GM18867 (cell line): ENCODE measurements around the gene KRT8.
A peak's percentile ranks its signal among the peaks of the same experiment; 100 is the strongest.

Experiments
- ATAC-seq: cut with Tn5 transposase; IDR thresholded peaks from one replicate; pipeline ENCODE4 v1.9.1; 2021; ENCODE audit warnings: mild to moderate bottlenecking, moderate library complexity; ENCODE audit not compliant: unreplicated experiment

The KRT8 gene

DNA sequence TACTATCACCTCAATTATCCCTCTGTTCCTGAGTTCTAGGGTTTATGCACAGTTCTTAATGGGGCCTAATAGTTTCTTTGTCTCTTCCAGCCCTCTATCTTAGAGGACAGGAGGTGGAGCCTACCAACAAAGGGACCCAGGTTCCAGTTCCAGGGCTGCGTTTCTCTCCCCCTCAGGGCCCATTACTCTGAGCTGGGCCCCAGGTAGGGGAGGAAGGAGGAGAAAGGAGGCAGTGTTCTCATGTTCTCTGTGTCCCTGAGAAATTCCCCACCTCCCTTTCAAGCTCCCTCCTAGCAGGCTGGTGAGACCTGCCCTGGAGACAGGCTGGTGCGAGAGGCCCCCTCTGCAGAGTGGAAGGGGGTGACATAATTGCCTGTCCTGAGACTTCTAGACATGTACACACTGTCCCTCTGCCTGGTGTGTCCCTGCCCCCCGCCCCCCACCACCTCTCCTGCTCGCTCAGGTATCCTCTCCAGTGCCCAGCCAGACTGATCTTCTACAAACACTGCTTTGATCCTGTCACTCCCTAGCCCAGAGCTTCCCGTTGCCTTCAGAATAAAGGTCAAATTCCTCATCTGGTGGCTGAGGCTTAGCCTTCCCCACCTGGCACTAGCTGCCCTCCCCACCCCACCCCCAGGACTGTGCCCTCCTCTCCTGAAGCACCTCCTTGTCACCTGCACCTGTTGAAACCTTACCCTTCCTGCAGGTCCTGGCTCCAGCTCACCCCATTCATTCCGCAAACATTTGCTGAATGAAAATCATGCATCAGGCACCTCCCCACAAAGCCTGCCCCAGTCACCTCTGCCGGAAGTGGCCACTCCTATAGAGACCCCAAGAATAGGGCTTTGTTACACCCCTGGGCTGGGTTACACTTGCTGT is 21.1 kb upstream of the KRT8 start:
- no peak for ATAC-seq

DNA sequence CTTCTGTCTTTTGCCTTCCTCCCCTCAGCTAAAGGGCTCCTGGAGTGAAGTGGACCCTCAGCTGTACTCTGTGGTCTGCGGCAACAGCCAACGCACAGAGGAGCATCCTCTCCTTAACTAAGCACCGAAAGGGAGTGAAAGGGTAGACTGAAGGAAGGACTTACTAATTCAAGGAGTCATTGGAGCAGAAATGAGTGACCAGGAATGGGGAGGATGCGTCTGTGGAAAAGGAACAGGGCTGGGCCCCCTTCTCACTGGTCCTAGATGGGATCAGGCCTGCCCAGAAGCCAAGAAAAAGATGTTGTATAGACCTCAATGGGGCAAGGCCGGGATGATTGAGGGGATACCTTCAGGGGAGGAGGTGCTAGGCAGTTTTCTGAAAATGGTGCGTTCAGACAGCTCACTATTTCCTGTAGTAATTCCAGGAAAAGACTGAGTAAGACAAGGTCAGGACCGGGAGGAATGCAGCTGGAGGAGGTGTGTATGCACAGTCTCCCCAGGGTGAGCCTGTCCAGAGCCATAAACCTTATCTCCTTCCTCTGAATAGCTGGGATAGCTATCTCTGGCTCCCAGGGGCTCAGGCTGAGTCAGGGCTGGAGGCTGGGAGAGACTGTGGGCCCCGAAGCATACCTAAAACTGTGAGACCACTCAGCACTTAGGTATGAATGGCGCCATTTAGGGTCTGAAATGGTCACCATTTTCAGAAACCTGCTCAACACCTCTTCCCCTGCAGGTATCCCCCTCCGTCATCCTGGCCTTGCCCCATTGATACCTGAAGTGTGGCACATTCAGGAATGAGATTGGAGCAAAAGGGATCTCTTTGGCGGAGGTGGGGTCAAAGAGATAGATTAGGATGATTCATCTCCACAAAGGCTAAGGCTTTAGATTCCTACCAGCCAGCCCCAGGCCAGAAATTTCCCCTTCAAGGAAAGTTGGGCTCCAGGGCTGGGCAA is 20.2 kb upstream of the KRT8 start:
- no peak for ATAC-seq

DNA sequence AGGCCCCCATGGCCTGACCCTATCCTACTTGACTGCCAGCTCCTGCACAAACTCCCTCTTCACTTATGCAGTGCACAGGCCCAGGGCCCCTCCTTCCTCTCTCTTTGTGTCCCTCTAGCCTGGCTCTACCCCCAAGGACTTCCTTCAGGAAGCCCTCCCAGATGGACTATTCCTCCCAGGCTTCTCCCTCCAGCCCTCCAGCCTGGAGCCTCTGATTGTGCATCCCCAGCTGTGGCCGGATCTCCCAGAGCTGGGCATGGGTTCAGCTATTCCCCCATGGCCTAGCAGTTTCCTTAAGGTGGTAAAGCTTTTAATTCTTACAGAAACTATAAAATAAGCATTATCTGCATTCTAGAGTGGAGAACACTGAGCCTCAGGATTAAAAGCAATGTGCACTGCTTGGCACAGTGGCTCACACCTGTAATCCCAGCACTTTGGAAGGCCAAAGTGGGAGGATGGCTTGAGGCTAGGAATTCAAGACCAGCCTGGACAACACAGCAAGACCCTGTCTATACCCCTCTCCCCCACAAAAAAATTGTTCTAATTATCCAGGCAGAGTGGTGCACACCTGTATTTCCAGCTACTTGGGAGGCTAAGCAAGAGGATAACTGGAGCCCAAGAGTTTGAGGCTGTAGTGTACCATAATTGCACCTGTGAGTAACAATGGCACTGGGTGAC is 16.8 kb upstream of the KRT8 start:
- no peak for ATAC-seq

DNA sequence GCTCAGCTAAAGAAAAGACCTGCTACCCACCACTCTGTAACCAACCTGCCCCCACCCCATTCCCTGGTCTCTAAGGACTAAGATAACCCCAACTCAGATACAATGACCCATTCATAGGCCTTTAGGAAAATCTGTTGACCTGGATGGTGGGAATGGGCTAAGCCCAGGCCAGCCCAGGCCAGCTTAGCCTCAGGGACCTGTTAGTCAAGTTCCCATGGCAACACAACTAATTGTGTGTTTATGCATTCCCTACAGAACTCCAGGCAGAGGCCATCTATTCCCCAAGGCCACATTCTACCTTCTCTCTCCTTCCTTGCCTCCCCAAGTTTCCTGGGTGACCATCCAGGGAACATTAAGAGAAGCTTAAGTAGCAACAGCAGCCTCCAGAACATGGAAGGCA is 16.1 kb upstream of the KRT8 start:
- no peak for ATAC-seq

DNA sequence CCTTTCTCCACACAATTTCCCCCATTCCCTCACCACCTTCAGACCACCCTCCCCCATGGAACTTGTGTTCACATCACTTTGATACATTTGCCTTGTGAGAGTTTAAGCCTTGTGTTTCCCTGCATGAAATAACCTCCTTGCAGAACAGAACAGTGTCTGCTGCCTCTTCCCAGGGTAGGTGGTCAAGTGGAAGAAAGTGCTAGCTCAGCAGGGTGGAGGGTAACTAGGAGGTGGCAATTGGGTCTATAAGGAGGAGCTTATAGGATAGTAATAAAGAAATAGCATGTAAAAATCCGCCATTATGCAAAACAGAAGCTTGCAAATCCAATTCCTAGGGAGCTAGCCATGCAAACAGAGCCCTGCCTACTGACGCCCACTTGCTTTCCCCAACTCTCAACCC is 13.9 kb upstream of the KRT8 start:
- no peak for ATAC-seq

DNA sequence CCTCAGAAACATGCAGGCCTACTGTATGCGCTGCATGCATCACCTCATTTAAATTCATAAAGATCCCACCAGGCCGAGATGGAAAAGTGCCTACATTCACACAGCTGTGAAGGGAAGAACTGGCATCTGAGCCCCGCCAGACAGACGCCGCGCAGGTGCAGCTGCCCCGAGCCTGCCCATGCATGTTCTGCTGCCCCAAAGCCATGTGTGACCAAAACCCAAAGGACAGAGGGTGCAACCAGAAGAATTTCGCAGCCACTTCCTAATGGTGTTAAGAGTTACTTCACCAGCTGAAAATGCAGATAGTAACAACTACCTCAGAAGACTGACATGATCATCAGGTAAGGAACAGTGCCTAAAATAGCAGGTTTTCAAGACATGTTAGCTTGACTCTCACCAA is 13.5 kb upstream of the KRT8 start:
- ATAC-seq, result no peak

DNA sequence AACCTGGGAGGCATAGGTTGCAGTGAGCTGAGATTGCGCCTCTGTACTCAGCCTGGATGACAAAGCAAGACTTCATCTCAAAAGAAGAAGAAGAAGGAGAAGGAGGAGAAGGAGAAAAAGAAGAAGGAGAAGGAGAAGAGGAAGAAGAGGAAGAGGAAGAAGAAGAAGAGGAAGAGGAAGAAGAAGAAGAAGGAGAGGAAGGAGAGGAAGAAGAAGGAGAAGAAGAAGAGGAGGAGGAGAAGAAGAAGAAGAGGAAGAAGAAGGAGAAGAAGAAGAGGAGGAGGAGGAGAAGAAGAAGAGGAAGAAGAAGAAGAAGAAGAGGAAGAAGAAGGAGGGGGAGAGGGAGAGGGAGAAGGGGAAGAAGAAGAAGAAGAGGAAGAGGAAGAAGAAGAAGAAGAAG is 12.9 kb upstream of the KRT8 start:
- no peak for ATAC-seq

DNA sequence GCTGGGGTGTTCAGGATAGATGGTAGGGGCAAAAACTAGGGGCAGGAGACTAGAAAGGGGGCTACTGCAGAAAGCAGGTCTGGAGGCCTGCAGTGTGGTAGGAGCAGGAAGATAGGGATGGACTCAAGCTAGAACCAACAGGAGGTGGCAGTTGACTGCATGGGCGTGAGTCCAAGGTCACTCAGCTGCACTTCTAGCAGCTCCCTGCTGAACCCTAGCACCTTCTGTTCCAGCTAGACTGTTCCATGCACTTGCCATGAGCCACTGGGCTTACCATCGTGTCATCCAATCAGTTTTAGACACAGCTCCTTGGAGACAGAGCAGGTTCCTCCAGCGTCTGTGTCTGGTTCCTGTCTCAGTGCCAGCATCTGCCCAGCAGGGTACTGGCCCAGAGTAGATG is 11.3 kb upstream of the KRT8 start:
- ATAC-seq, result no peak

DNA sequence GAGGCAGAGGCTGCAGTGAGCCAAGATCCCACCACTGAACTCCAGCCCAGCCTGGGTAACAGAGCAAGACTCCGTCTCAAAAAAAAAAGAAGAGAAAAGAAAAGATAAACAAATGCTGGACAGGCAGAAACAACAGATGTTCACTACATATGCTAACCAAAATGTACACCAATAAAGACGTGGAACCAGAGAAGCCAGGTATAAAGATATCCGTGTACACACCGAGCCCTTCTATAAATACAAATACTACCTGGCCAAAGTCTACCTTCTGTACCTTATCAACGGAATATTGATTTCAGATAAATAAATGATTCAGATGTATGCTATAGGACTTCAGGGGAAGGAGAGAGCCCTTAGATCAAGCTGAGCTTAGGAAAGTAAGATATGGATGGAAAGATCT is 10.8 kb upstream of the KRT8 start:
- no peak for ATAC-seq

DNA sequence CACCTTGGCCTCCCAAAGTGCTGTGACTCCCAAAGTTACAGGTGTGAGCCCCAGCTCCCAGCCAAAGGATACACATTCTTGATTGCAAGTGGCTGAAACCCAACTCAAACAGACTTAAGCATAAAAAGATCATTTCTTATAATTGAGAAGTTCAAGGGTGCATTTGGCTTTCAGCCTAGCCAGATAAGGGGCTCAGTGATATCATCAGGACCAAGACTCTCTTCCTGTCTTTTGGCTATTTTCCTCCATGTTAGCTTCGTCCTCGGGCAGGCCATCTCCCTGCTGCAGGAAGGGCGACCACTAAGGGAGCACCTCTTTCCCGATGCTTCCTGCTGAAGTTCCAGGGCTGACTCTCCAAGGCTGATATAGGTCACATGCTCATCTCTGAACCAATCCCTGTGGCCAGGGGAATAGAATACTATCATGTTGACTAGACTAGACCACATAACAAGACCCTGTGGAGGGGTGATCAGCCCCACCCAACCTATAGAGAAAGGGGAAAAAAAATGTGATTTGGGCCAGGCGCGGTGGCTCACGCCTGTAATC is 9.8 kb upstream of the KRT8 start:
- ATAC-seq, result no peak

DNA sequence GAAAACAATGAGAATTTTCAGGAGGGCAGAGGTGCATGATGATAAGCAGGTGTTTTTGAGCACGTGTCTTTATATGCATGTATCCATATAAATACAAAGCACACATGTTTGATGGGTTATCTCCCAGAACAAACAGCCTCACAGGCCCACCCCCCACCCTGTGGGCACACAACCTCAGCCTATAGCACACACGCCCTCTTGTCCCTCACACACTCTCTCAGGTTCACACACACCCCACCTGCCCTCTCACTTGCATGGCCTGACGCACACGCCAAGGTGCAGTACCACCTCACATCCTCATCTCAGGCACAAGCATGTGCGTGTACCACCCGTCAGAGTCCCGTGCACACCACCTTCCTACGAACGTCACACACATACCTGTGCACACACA is 8.6 kb upstream of the KRT8 start:
- ATAC-seq, result no peak

DNA sequence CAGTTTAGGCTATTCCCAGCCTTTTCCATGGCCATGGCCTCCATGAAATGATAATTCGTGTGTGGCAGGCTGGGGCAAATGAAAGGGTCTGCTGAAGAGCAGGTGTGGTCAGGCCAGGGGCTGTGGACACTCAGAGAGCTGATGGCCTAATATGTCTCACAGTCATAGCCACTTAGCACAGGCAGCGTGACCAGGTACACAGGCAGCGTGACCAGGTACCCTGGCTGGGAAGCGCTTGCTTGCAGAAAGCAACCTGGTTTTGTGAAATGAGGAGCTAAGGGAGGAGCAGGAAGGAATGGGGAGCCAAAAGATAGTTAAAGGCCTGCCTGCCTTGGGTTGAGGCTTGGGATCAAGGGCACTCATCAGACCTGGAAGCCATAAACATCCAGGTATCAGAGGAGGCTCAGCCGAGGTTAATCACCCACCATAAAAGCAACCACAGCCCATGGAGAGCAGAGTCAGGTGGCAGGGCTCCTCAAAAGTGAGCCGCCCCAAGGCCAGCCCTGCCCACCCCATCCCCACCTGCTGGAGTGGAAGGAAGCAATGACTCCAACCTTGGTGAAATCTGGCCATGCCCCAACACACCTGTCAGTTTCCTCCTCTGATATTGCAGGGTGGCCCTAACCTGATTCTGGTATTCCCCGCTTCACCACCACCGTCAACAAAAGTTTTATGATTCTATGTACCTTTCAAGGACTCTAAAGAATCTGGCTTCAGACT is 8.0 kb upstream of the KRT8 start:
- ATAC-seq, result no peak

DNA sequence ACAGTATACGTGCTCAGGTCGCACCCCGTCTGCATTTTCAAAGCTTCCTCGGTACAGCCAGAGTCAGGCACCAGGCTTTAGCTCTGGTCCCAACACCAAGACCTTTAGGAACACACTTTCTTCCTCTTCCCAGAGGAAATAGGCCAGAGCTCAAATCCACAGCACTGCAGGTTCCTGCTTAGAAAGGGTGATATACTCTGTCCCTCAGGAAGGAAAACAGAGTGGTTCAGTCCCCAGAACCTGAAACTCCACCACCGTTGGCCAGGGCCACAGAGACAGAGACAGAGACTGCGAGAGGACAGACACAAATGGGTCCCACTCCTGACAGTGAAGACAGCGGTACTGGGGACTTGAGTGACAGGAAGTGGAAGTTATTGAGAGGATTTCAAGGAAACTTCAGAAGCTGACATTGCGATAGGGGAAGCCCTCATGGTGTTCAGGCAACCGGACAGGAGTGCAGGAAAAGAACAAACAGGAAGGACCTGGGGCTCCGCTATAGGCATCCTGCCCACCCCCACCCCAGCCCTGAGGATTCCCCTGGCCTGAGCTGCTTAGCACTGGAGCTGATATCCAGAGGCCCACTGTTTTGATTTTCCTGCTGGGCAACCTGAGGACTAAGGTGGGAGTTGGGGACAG is 5.5 kb upstream of the KRT8 start:
- no peak for ATAC-seq

DNA sequence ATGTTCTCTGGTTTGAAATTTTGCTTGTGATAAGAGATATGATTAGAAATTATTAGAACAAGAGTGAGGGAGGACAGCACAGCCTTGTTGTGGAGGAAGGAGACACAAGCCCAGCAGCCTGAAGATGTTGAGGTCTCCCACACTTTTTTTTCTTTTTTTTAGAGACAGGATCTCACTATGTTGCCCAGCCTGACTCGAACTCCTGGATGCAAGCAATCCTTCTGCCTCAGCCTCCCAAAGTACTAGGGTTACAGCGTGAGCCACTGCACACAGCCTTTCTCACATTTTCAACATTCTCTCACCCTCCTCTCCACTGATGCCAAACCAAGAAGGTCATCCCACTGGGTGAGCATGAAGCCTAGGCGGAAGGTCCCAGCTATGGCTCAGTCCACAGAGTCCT is 4.9 kb upstream of the KRT8 start:
- ATAC-seq, result no peak

DNA sequence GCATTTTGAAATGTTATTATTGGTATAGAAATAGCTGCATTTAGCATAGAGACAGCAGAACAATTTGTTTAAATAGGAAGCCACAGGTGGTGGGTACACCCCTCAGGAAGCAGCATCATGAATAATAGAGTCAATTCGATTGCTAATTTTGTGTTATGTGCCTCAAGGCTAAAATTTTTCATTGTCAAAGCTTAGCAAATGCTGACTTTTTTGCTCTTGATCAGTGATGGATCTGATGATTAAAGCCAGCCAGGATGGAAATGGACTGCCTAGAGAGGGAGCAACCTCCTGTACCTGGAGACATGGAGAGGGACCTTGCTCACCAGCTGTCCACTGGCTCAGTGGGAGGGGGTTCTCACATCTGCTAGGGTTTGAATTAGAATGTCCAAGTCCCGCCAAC is 4.5 kb upstream of the KRT8 start:
- no peak for ATAC-seq

DNA sequence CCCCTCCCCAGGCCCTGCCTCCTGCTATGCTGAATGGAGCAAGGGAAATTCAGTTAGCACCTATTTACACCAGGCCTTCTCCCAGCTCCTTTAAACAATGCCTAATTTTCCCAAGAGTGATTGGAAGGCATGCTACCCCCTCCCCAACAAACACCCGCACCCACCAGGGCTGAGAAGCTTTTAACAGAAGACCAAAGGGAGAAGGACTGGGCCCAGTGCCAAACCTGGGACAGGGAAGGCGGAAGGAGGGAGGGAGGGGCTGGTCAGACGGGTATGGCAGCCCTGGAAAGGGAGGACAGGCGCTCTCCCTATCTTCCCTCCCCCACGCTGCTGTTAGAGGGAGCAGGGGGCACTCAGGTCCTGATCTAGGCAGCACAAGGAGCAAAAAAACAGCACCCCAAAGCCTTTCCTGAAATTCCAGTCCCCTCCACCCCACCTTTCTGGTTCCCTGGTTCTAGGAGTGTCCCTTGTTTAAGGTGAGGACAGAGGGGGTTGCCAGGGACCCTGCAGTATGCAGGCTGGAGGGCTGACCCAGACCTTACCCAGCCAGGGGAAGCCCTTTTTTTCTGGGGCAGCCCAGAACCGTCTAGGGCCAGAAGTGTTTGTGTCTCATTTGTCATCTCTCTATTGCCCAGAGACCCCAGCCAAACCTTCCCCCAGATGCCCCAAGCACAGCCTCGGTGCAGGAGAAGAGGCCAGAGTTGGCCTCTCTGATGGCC is 2.4 kb upstream of the KRT8 start:
- ATAC-seq, result no peak

DNA sequence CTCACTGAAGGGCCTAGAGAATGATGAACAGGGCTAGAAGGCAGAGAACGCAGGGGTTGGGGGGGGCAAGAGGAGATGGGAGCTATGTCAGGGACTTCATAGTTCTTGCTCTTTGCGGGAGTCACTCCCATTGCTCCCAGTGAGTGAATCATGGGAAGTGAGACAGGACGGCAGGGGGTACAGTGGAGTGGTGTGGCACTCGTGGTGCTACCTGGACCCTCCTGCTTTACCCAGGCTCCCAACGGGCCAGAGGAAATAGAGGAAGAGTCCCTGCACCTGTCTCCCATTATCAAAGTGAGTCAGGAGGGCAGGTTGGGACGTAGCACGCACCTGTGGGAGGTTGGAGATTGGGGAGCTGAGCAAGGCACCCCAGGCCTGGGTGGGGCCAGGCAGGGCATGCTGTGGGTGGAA is 1.3 kb upstream of the KRT8 start:
- no peak for ATAC-seq

DNA sequence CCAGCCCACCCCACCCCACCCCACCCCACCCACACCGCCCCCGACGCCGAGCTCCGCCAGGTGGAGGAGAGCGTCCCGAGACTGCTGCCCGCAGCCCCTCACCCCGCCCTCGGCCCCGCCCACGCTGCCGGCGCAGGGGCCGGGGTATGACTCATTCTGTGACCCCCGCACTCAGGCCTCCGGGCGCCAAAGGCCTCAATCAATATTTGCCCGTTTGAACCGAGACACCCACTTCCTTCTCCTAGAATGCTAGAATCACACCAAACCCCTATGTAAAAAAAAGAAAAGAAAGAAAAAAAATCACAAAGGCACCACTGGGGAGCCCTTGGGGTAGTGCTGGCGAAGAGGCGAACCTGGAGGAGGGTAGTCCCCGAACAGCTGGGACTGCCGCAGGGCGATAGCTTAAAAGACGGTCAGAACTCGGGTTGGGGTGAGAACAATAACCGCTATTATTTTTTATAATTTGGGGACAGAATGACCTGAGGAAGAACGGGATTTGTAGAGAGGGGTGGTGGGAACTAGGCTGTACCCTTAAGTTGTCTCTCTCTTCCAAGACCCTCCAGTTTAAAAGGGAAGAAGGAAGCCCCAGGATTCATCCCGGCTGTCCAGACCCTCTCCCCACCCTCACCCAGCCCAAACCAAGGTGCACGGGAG is 894 bp downstream of the KRT8 start:
- ATAC-seq, result peak; percentile 56

DNA sequence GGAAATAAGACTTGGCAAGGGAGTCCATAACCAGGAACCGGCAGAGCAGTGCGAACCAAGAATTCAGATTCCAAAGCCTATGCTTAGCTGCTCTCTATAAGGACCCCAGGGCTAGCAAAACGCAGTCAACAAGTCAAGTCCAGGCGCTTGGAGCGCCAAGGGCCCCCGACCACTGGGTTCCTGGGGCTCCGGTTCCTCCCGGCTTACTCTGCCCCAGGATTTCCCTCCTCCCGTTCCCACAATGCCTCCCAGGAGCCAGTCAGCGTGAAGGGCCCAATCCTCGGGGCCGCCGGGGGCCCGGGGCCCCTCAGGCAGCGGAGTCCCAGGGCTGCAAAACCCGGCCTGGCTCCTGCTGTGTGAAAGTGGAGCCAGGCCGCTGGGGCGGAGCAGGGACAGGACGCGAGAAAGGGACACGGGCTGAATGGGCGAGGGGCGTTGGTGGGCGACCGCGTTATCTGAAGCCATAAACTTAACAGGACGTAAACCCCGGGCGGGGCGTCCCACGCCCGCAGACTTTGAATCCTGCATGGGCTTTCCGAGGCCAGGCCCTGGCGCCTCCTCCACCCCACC is 1.5 kb downstream of the KRT8 start:
- ATAC-seq, result peak; percentile 35
